ENCODE results near the gene KIAA1671.

The KIAA1671 gene

DNA sequence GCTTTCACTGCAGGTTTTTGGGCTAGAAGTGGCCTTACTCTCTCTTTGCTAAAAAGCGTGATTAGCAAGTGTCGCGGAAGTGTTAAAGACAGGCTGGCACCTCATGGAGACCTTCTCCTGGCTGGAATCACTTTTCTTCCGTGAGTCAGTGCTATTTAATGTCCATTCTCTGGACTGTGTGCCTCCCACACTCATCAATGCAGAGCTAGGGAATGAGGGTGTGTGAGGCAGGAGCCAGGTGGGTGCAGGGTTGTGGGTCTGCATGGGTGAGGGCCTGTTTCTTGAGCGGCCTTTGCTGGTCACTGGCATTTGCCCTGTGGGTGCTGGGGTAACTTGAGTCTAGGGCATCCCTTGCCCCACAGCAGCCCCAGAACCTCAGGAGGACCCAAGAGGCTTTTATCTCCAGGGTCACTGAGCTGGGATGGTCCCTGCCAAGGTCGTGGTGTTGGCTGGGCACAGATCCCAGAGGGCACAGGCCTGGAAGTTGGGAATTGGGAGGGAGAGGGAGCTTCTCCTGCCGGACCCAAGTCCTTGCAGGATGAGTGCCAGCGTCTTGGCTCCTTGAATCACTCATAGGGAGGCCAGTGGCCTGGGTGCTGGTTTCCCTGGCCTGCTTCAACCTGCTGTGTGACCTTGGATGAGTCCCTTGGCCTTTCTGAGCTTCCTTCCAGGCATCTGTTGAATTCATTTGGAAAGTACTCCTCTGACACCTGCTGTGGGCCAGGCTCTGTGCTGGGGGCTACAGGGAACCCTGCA lies 30.0 kb downstream of the KIAA1671 start:
- no peak for DNase-seq

DNA sequence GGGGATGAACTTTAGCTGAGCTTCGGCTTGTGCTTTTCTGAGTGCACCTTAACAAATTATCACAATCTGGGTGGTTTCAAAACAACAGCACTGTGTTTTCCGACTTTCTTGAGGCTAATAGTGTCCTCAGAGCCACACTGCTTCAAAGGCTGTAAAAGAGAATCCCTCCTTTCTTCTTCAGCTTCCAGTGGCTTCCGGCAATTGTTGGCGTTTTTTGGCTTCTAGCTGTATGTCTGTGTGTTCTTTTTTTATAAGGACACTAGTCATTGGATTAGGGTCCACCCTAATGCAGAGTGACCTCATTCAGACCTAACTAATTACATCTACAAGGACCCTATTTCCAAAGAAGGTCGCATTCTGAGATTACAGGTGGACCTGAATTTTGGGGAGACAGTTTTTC lies 30.6 kb downstream of the KIAA1671 start:
- DNase-seq, result no peak

DNA sequence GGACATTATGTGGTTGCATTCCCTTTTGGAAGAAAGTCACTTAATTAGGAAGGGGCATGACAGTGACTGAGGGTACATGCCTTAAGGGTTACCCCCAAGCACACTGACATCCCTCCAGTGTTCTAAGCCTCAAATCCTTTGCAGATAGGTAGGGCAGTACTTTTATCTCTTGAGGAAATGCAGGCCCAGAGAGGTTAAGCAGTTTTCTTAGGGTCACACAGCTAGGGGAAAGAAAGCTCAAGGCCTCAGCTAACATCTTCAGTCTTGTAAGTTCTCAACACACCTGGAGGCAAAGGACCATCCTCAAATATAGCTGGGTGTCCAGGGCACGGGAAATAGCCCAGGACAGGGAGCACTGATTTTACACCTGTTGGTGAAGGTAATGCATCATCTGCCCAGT lies 31.6 kb downstream of the KIAA1671 start:
- no peak for DNase-seq

DNA sequence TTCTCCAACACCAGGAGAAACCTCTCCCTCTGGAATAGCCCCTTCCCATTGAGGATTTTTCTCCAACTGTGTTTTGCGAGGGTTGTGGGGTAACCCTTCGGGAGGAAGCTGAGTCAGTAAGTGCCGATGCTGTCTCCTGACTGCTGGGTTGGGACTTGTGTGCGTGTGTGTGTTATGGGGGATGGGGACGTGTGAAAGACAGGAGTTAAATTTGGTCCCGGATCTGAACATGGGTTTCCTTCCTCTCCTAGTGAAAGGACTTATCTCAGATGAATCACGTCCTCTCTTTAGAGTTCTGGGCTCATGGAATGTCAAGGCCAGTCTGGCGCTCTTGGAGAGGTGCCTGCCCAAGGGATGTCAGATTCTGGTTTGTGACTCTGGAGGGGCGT lies 33.3 kb downstream of the KIAA1671 start:
- no peak for DNase-seq

DNA sequence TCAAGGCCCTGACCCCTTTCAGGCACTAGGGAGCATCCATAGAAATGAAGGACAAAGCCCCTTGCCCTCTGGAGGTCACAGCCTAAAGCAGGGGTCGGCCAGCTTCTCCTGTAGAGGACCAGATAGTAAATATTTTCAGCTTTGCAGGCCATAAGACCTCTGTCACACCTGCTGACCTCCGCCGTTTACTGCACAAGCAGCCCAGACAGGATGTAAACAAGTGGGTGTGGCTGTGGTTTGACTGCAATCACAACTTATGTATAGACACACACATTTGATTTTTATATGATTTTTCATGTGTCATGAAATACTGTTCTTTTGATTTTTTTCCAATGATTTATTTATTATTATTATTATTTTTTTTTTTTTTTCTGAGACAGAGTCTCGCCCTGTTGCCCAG lies 34.3 kb downstream of the KIAA1671 start:
- DNase-seq, result no peak

DNA sequence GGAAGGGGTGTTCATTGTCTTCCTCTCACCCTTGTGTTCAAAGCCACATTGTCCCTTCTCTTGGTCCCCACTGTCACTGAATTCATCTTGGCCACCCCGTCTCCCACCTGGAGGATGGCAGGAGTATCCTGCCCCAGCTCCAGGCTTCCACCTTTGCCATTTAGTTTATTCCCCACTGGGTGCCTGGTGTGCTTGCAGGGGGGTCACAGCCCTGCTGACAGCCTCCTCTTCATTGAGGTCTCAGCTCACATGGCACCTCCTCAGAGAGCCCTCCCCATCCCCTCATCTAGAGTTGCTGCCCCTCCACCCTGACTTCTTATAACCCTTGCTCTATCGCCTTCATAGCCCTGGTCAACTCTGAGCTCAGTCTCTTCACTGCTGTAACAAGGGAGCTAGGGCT lies 36.6 kb downstream of the KIAA1671 start:
- DNase-seq, result no peak

DNA sequence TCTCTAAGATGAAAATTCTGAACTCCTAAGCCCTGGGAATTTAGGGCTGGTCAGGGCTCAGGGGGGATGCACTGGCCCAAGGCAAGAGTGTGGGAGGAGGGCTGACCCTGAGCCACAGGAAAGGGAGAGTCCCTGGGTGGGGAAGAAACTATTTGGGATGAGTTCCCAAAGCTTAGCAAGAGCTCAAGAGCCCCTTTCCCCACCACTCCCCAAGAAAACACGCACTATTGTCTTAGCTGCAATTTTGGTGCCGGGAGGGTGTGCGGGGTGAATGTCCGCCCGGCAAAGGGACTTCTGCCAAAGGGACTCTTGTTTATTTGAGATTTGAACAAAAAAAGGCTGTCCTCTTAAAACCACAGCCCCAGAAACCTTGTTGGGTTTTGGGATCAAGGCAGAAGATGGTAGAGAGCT lies 37.0 kb downstream of the KIAA1671 start:
- DNase-seq, result no peak

DNA sequence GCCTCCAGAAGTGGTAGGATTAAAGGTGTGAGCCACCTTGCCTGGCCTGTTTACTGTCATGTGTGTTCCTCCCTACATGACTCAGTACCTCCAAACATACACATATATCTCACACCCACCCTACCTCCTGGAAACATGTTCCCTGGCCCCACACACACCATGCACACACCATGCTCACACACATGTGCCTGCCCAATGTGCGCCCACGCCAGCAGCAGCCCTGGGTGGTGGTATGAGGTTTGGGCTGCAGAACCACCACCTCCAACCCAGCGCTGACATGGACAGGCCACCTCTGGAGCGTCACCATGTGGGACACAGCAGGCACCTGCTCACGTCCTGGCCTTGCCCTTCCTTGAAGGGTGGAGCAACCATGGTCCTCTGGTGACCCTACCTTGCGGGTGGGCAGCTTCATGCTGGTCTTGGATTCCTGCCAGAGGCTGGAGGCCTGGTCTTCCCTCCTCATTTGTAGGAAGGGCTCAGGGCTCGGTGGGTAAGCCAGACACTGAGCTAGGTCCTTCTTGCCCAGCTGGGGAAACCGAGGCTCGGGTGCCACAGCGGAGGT lies 37.9 kb downstream of the KIAA1671 start:
- DNase-seq, result no peak

DNA sequence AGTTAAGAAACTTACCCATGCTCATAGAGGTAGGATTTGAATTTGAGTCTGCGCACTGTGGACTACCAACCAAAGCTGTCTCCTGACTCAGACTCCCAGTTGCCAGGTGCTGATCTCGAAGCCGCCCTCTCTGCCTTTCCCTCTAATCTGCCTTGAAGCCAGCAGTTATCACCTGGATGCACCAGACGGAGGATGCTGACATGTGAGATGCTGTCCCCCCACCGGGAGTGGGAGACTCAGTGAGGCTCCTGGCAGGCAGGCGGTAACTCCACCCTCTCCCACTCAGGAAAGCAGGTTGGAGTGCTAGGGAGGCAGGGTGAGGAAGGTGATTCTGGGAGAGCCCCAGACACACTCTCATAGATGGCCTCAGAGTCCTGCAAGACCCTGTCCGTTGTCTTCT lies 40.4 kb downstream of the KIAA1671 start:
- DNase-seq, result no peak

DNA sequence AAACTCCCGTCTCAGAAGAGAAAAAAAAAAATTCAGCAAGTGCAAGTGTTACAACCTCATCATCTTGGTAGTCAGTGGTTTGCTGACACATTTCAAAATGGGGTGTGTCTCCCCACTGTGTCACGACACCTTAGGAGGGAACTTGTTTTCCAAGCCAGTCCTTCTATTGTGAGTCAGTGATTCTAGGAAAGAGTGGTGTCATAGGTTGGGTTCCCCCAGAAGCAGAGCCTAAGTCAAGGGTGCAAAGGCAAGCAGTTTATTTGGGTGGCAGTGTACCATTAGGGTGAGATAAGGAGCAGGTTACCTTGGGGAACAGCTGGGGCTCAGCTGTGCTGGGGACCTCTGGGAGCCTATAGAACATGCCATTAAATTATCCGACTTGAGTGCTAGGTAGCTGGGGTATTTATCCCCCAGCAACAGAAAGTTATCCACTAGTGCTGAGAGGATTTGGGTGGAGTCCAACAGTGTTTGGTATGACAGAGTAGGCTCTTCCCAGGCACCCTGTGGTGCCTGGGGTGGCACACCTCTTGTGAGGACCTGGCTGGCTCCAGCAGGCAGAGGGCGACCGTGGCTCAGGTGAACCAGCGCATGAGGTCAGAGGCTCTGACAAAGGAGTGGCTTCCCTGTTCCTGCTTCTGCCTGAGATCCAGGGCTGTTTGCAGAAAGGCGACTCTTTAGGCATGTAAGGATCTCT lies 41.7 kb downstream of the KIAA1671 start:
- DNase-seq, result no peak

DNA sequence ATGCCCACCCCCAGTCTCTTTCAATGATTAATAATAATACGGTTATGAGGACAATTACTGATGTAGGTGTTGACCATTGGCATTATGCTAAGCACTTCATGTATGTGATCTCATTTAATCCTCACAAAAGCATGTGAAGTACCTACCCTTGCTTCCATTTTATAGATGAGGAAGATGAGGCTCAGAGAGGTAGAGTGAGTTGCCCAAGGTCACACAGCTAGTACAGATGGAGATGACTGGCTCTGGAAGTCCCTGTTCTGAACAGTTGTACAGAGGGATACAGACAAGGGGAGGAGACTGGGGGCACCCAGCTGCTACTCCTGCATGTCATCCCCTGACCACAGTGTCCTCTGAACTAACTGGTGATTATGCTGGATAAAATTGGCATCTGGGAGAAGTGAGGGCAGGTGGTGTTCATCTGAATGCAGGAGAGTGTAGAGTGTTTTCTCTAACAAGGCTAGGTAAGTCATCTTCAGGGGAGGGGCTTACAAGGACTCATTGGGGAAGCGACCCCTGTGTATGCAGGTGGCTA lies 43.2 kb downstream of the KIAA1671 start:
- no peak for DNase-seq

DNA sequence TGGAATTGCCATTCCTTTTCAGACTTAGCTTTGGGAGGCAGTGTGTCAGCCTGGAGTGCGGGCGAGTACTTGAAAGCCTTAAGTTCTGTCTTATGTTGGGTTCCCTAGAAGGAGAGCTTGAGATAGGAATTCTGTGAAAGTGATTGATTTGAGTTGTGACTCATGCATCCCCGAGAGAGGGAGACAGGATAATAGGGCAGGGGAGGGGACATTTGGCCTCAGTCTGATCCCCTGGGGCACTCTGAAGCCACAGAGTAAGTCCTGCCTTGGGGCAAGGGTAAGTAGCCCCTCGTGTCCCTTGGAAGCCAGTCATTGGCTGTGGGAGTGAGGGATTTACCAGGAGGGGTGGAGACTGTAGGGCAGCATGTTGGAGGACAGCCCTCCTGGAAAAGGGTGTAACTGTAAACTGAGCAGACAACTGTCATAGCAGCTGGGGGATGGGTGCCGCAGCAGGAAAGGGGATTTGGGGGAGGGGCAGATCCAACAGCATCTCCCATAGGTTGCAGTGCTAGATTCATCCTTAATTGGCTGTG lies 44.0 kb downstream of the KIAA1671 start:
- no peak for DNase-seq

DNA sequence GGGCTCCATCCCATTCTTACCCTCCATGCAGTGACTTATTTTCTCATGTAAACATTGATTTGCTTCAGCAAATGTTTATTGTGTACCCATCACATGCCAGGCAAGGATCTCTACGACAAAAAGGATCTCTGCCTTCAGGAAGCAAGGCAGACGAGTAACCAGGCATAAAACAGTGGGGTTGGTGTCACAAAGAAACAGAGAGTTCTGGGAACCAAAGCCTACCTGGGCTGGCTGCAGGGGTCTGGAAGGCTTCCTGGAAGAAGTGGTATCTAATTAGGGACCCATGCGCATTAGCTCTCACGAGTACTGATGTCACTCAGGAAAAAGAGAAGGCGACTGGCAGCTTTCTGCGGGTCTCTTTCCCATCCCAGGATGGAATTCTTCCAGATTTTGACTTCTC lies 44.5 kb downstream of the KIAA1671 start:
- DNase-seq, result no peak

DNA sequence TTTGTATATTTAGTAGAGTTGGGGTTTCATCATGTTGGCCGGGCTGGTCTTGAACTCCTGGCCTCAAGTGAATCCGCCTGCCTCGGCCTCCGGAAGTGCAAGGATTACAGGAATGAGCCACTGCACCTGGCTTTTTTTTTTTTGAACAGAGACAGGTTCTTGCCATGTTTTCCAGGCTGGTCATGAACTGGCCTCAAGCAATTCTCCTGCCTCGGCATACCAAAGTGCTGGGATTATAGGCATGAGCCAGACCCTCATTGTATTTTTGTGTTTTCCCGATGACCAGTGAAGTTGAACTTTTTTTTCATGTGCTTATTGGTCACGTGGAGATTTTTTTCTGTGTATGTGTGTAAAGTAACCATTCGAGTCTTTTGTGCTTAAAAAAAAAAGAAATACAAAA lies 48.2 kb downstream of the KIAA1671 start:
- DNase-seq, result no peak

DNA sequence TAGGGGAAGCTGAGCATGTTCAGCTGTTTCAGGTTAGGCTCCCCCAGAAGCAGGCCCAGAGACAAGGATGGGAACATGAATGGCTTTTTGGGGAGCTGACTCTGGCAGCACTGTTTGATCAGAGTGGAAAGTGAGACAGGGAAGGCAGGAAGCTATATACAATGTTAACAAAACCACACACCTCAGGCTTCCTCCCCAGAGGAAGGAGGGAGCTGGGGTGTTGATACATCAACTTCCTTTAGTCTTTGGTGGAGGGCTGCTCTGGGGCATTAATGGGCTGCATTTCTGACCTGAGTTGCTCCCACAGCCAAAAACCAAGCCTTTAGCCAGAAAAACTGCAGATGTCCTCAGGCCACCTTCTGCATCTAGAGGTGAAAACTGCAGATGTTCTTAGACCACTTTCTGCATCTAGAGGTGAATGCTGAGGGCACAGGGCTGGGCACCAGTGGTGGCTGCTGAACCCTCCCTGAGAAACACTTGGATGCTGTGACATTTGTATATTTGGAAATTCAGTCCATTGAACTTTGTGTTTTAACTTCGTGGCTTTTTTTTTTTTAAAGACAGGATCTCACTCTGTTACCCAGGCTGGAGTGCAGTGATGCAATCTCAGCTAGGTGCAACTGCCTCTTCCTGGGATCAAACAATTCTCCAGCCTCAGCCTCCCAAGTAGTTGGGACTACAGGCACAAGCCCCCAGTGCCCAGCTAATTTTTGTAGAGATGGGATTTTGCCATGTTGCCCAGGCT lies 49.9 kb downstream of the KIAA1671 start:
- DNase-seq, result no peak

DNA sequence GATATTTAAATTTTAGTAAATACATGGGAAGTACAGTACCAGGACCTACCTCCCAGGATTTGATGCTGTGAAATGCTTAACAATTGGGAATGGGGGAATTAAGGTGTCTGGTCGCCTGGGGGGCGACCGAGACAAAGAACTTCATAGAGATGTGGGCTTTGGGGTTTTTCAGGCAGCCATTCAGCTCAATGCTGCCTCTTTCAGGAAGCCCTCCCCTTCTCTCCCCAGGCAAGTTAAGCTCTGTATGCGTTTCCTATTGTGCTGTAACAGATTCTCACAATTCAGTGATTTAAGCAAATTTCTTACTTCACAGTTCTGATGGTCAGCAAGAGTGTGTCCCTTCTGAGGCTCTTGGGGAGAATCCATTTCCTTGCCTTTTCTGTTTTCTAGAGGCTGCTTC lies 53.8 kb downstream of the KIAA1671 start:
- DNase-seq, result no peak

DNA sequence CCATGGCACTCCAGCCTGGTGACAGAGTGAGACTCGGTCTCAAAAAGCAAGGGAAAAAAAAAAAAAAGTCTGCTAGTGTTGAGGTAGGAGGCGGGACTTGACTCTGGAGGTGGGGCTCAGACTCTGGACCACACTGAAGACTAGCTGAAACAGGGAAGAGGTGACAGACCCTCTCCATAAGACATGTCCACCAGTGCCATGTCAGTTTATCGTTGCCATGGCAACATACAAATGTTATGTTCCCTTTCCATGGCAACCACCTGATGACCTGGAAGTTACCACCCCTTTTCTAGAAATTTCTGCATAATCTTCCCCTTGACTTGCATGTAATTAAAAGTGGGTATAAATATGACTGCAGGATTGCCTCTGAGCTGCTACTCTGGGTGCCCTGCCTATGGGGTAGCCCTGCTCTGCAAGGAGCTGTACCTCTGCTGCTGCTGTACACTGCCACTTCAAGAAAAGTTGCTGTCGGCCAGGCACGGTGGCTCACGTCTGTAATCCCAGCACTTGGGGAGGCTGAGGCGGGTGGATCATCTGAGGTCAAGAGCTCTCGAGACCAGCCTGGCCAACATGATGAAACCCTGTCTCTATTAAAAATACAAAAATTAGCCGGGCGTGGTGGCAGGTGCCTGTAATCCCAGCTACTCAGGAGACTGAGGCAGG lies 55.1 kb downstream of the KIAA1671 start:
- DNase-seq, result no peak

DNA sequence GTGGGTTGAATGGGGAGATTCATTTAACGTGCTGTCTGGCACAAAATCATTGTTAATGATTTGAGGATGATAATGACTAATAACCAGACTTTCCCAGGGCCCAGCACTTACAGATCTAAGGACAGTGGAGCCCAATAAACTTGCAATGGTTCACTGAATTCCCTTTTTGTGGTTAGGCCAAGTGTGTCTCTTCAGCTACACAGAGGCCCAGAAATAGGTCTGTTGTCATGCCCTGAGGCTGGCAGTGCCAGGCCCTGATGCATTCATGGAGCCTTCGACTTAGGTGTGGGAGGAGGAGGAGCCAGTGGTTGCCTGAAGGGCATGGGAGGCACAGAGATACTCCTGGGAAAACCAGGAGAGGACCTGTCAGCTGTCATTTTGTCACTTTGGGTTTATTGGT lies 56.1 kb downstream of the KIAA1671 start:
- DNase-seq, result no peak

DNA sequence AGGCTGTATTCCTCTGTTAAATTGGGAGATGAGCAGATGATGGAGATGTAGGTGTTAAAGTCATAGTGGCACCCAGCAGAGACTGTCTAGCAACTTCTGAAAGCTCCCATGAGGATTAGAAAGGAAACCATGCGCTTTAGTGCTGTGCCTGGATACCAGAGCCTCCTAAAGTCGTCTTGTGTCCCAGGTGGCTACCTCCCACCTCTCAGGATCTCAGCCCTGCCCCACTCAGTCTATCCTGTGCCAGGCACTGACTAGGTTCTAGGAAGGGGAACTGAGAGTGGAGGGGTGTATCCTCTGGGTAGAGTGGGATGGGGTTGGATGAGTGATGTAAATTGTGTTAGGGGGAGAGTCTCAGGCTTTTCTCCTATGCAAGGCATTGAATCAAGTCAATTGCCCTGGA lies 60.2 kb downstream of the KIAA1671 start:
- no peak for DNase-seq

DNA sequence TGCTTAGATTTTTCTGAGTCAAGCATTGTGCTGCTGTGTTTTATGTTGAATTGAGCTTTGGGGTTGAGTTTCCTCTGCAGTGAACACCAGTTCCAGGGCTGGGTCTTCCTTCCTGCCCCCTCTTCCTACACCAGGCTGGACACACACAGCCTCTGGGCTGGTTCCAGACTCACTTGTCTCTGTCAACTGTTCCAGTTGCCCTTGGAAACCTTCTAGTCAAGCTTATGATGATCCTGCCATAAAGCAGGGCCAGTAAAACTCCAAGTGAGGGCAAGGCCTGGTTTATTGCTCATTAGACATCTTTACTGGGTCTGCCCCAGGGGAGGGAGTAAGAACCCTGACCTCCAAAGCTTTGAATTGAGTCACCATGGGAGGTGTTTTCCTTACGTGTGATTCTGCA lies 61.1 kb downstream of the KIAA1671 start:
- DNase-seq, result no peak

DNA sequence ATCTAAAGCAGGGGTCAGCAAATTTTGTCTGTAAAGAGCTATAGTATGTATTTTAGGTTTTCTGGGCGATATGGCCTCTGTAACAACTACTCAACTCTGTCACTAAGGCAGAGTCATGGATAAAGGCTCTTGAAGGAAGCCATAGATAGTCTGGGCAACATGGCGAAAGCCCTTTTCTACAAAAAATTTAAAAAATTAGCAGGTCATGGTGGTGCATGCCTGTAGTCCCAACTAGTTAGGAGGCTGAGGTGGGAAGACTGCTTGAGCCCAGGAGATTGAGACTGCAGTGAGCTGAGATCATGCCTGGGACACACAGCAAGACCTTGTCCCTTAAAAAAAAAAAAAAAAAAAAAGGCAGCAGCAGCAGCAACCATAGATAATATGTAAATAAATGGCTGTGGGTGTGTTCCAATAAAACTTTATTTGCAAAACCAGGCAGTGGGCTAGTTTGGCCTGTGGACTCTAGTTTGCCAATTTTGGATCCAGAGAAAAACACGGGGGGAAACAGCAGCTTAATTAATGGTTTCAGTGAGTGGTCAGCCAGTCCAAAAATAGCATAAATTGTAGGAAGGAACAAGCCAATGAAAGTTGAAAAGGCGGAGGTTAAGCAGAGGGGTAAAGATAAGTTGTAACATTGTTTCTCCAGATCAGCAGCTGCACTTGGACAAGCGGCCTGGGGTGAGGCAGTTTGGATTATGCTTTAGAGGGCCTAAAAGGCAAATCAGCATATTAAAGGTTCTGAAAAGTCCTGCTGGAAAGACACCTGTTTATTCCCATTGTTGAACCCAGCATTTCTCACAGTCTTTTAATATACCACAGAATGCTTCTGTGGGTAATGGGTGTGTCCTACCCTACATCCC lies 62.6 kb downstream of the KIAA1671 start:
- DNase-seq, result no peak

DNA sequence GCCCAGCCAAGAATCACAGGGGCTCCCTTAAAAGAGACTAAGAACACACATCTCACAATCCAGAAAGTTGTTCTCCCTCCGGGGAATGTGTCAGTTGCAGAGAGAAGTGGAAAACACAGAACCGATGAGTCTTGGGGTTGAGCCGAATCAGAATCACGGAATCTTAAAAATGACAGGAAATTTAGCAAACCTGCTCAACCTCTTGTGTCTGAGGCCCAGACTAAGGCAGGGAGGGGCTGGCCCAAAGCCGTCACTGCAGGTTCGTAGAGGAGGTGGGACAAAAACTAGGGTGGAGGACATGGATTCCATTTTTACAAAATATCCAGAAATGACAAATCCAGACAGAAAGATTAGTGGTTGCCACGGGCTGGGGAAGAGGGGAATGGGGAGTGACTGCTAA lies 63.8 kb downstream of the KIAA1671 start:
- DNase-seq, result no peak

Measured in NCI-H1048 (cell line).